Colonic mucosa (tissue), 4 donors: ENCODE measurements around the gene TMPRSS3. TPM values are rescaled to one million over a fixed set of nuclear protein-coding genes. Genes with fewer than 3 reads are reported as not detected.

Experiments used
- DNase-seq: peaks from one replicate; pipeline ENCODE4 v3.0.0-alpha.2; 2020
- H3K27ac ChIP-seq: fragments of 200-600 bp; one replicate; pipeline ENCODE4 v1.8.0; 2021
- H3K27me3 ChIP-seq: fragments of 200-600 bp; one replicate; pipeline ENCODE4 v1.8.0; 2021
- H3K36me3 ChIP-seq: fragments of 200-600 bp; one replicate; pipeline ENCODE4 v1.8.0; 2021
- H3K4me1 ChIP-seq: fragments of 200-600 bp; one replicate; pipeline ENCODE4 v1.8.0; 2021; ENCODE audit warnings: mild to moderate bottlenecking
- H3K4me3 ChIP-seq: fragments of 200-600 bp; one replicate; pipeline ENCODE4 v1.8.0; 2021
- H3K9ac ChIP-seq, 2 donors: one replicate each; pipeline ENCODE4 v1.7.0; 2013; ENCODE audit warnings: control low read depth in 2 of 2, low read depth in 2 of 2, low read length in 2 of 2
- H3K9me3 ChIP-seq: fragments of 200-600 bp; one replicate; pipeline ENCODE4 v1.8.0; 2021
- CTCF ChIP-seq: fragments of 200-600 bp; IDR thresholded peaks from one replicate; pipeline ENCODE4 v1.8.0; 2022; ENCODE audit warnings: antibody characterized with exemption, mild to moderate bottlenecking
- intact Hi-C: fragments of 100-400 bp; cut with DNase I; formaldehyde crosslinking; loops from one replicate; pipeline ENCODE4 v1.14.1; 2022
- total RNA-seq, 2 donors: library from RNA; stranded (reverse); fragmentation: NEBNext Ultra II Directional in 1 of 2; extraction: Animal tissue kit (Norgen Biotek cat#: 25700) in 1 of 2; gene quantifications; one replicate each; pipeline ENCODE4 v1.2.1, GENCODE V29; 2021
- donor health status: healthy.
- donor health status: DM: no; HTN: no; CAD: no.
- donor health status: DM: no; HTN: no; CAD: no.

The TMPRSS3 gene
- total RNA-seq, 2 donors from 2014 or later: 0.82 to 1.2 TPM

DNA sequence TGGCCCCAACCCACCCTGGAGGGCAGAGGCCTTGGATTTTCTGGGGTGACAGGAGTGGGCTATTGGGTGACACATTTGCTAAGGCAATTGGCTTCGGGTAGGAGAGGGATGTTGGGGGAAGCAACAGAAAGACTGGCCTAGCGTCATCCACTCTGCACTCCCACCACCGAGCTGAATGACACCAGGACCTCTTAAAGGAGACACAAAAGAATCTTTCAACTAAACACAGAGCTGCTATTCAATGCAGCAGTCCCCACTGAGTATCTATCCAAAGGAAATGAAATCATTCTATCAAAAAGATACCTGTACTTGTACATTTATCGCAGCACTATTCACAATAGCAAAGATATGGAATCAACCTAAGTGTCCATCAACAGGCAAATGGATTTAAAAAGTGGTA, 51.2 kb downstream of the TMPRSS3 start:
- no peaks in the 10 kb centered on the region for H3K36me3 ChIP-seq
- DNase-seq: no peak
- intact Hi-C loops: no loop called here
- no peak overlapping the region for H3K27ac ChIP-seq
- H3K9ac ChIP-seq: no peak overlapping the region
- no peaks in the 10 kb centered on the region for H3K4me1 ChIP-seq
- no peak overlapping the region for H3K4me3 ChIP-seq
- TF ChIP-seq CTCF: no peak
- H3K27me3 ChIP-seq: no peaks in the 10 kb centered on the region
- H3K9me3 ChIP-seq: no peaks in the 10 kb centered on the region

- peak; percentile 13 for DNase-seq
- no peak for TF ChIP-seq CTCF
- intact Hi-C loops: no loop called here
- H3K27me3 ChIP-seq: no peaks in the 10 kb centered on the region
- no peak overlapping the region for H3K4me3 ChIP-seq
- H3K27ac ChIP-seq: no peak overlapping the region
- H3K9ac ChIP-seq: no peak overlapping the region
- H3K4me1 ChIP-seq: no peaks in the 10 kb centered on the region
- no peaks in the 10 kb centered on the region for H3K9me3 ChIP-seq
- H3K36me3 ChIP-seq: no peaks in the 10 kb centered on the region
Measured at GRCh38 chr21:42343963-42344510, 51.8 kb downstream of the TMPRSS3 start.

DNA sequence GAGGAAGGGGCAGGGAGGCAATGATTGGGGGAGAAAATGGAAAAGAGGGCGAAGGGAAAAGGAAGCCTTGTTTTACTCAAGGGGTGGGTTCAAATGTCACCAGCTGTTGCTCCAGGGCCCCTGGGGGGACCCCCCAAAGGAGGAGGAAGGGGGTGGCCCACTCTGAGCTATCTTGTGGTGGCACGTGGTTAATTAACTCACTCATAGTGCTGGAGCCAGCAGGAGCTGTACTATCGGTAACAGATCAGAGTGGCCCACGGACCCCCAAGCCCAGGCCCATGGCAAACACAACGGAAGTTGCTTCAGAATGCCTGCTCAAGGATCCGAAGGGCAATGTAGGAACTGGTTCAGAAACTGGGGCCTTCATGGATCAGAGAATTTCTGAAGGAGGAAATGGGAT, 52.3 kb downstream of the TMPRSS3 start:
- DNase-seq: peak; percentile 15
- intact Hi-C loops: no loop called here
- no peaks in the 10 kb centered on the region for H3K4me1 ChIP-seq
- H3K4me3 ChIP-seq: no peak overlapping the region
- no peak for TF ChIP-seq CTCF
- H3K36me3 ChIP-seq: no peaks in the 10 kb centered on the region
- no peak overlapping the region for H3K27ac ChIP-seq
- H3K9me3 ChIP-seq: no peaks in the 10 kb centered on the region
- no peaks in the 10 kb centered on the region for H3K27me3 ChIP-seq
- no peak overlapping the region for H3K9ac ChIP-seq

DNA sequence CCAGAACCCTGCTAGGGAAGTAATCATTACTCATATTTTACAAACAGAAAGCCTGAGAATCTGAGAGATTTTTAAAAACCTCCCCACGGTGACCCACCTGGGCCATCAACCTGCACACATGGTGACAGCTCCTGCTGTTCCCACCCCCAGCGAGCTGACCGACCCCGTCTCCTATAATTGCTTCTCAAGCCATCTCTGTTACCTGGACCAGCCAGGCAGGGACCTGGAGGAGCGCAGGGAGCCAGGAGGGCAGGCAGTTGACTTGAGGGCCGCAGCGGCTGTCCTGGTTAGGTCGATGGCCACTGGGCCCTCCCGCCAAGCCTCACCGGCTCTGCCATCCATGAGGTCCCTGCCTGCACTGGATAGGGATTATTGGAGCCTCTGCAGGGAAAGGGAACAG, 52.8 kb downstream of the TMPRSS3 start:
- no peak for TF ChIP-seq CTCF
- H3K27ac ChIP-seq: no peak overlapping the region
- H3K27me3 ChIP-seq: no peaks in the 10 kb centered on the region
- no peak for DNase-seq
- H3K4me3 ChIP-seq: no peak overlapping the region
- H3K9me3 ChIP-seq: no peaks in the 10 kb centered on the region
- intact Hi-C loops: no loop called here
- H3K36me3 ChIP-seq: no peaks in the 10 kb centered on the region
- H3K9ac ChIP-seq: no peak overlapping the region
- peaks cover 2% of the 10 kb centered on the region for H3K4me1 ChIP-seq

DNA sequence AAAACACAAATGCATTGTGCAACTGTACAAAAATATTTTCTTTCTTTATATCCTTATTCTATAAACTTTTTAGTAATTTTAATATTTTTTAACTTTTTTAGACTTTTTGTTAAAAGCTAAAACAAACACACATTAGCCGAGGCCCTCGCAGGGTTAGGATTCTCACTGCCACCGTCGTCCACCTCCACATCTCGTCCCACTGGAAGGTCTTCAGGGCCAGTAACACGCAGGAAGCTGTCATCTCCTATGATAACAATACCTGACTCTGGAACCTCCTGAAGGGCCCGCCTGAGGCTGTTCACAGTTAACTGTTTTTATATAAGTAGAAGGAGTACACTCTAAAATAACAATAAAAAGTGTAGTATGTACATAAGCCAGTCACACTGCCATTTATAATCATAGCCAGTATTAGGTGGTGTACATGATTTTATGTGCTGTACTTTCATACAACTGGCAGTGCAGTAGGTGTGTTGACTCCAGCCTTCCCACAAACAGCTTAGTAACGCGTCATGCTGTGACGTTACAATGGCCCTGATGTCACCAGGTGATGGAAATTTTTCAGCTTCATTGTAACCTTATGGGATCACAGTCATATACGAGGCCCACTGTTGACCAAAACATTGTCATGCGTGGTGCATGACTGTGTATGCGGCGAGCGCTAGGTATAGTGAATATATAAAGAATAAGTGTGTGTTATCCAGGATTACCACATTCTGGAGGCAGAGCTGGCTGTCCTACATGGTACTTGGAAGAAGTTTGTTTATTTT, 53.9 kb downstream of the TMPRSS3 start:
- intact Hi-C loops: no loop called here
- peak; percentile 16 for DNase-seq
- H3K4me1 ChIP-seq: peaks cover 4% of the 10 kb centered on the region

More for the DNA sequence above, 53.9 kb downstream of the TMPRSS3 start:
- Histone ChIP-seq H3K9ac (no peak overlapping the region), H3K36me3 (no peaks in the 10 kb centered on the region), H3K9me3 (no peaks in the 10 kb centered on the region), H3K4me3 (no peak overlapping the region), H3K27ac (no peak overlapping the region), H3K27me3 (no peaks in the 10 kb centered on the region)
- TF ChIP-seq CTCF: no peak
